ENCODE measurements around the gene IL1RAPL1.

DNA sequence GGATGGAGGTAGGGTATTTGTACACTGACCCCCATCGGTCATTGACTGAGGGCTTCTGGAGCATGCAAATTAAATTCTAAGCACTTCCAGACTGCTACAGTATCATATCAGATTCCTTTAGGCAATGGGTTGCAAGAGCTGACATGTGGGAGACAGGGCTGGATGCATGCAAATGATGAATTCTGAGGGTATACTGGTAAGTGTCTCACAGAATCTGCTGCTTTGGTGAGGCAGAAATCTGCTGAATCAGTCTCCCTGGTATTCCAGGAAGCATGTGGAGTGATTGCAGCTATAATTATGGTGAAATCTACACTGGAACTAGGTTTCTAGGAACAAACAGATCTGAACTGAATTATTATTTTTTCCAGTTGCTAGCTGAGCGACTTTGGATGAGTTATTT lies 943.3 kb downstream of the IL1RAPL1 start:
- TF ChIP-seq, protein P1, sequence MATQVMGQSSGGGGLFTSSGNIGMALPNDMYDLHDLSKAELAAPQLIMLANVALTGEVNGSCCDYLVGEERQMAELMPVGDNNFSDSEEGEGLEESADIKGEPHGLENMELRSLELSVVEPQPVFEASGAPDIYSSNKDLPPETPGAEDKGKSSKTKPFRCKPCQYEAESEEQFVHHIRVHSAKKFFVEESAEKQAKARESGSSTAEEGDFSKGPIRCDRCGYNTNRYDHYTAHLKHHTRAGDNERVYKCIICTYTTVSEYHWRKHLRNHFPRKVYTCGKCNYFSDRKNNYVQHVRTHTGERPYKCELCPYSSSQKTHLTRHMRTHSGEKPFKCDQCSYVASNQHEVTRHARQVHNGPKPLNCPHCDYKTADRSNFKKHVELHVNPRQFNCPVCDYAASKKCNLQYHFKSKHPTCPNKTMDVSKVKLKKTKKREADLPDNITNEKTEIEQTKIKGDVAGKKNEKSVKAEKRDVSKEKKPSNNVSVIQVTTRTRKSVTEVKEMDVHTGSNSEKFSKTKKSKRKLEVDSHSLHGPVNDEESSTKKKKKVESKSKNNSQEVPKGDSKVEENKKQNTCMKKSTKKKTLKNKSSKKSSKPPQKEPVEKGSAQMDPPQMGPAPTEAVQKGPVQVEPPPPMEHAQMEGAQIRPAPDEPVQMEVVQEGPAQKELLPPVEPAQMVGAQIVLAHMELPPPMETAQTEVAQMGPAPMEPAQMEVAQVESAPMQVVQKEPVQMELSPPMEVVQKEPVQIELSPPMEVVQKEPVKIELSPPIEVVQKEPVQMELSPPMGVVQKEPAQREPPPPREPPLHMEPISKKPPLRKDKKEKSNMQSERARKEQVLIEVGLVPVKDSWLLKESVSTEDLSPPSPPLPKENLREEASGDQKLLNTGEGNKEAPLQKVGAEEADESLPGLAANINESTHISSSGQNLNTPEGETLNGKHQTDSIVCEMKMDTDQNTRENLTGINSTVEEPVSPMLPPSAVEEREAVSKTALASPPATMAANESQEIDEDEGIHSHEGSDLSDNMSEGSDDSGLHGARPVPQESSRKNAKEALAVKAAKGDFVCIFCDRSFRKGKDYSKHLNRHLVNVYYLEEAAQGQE (IDR thresholded peaks at IDR 0.05; ENCODE audit: insufficient read depth in 1 of 2, low read depth in 2 of 2, low read length in 2 of 2), result no peak
- TF ChIP-seq TAF1 (IDR thresholded peaks at IDR 0.05; ENCODE audit: borderline replicate concordance, insufficient read depth, low read length) (no peak), SIN3A (IDR thresholded peaks at IDR 0.05; ENCODE audit: borderline replicate concordance, insufficient read depth, low read length) (no peak), POLR2AphosphoS5 (IDR thresholded peaks at IDR 0.05; ENCODE audit: low read depth, low read length) (no peak), FOXP2 (optimal IDR thresholded peaks at IDR 0.05; ENCODE audit: borderline replicate concordance, extremely low read depth, extremely low read length, insufficient read depth) (no peak)

Measured in PFSK-1 (cell line).